ENCODE measurements around the gene CLIP4.
"Not testable (repeated sequence)": the region's sequence is repeated elsewhere in the genome, so short reads cannot be mapped to it uniquely, and the experiment has no call there.

The CLIP4 gene

DNA sequence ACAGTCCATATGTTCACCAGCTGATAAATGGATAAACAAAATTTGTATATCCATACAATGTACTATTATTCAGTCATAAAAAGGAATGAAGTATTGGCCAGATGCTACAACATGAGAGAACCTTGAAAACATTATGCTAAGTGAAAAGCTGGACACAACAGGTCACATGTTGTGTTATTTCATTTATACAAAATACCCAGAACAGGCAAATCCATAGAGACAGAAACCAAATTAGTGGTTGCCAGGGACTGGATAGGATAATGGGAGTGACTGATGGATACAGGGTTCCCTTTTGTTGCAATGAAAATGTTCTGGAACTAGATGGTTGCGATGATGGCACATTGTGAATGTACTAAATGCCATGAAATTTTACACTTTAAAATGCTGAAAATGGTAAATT lies 30.7 kb upstream of the CLIP4 start (continued):
- TF ChIP-seq, protein P1, sequence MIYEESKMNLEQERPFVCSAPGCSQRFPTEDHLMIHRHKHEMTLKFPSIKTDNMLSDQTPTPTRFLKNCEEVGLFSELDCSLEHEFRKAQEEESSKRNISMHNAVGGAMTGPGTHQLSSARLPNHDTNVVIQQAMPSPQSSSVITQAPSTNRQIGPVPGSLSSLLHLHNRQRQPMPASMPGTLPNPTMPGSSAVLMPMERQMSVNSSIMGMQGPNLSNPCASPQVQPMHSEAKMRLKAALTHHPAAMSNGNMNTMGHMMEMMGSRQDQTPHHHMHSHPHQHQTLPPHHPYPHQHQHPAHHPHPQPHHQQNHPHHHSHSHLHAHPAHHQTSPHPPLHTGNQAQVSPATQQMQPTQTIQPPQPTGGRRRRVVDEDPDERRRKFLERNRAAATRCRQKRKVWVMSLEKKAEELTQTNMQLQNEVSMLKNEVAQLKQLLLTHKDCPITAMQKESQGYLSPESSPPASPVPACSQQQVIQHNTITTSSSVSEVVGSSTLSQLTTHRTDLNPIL (CRISPR knock-in tag; IDR thresholded peaks at IDR 0.05; ENCODE audit: low read depth), result no peak
- TF ChIP-seq BACH2 (CRISPR knock-in tag; IDR thresholded peaks at IDR 0.05; ENCODE audit: borderline replicate concordance) (no peak), OSR1 (CRISPR knock-in tag; IDR thresholded peaks at IDR 0.05) (no peak), CSDC2 (CRISPR knock-in tag; IDR thresholded peaks at IDR 0.05) (no peak)

DNA sequence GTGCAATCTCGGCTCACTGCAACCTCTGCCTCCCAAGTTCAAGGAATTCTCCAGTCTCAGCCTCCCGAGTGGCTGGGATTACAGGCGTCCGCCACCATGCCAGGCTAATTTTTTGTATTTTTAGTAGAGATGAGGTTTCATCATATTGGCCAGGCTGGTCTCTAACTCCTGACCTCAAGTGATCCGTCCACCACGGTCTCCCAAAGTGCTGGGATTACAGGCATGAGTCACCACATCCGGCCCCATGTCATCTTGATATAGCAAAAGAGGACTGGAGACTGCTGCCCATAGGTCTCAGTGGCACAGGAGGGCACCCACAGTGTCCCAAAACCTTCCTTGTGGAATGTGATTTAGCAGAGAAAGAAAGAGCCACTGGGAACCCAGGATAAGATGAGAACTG lies 24.9 kb upstream of the CLIP4 start:
- ATAC-seq, result not testable (repeated sequence)

DNA sequence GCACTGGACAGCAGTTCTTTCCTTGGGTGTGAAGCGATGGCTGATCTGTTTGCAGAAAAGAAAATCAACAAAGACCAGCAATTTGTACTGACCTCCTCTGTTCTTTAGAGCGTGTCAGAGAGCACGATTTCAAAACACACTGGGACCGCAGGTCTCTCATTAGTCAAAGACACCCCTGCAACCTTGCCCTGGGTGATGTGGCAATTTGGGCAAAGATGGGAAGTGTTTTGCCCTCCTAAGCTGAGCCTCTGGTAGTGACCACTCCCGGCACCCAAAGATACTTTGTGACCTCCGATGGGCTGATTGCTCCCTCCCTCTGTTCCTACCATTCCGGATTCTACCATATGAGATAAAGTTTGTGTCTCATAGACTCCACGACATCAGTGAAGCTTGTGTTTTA lies 18.2 kb upstream of the CLIP4 start:
- TF ChIP-seq ZNF565 (CRISPR knock-in tag; conservative IDR thresholded peaks at IDR 0.05; ENCODE audit: low read depth) (no peak), ZFP30 (CRISPR knock-in tag; IDR thresholded peaks at IDR 0.05) (no peak), BACH2 (CRISPR knock-in tag; IDR thresholded peaks at IDR 0.05; ENCODE audit: borderline replicate concordance) (no peak), PPARA (CRISPR knock-in tag; IDR thresholded peaks at IDR 0.05; ENCODE audit: borderline replicate concordance) (no peak), ZC3H10 (CRISPR knock-in tag; IDR thresholded peaks at IDR 0.05) (no peak), ISL1 (CRISPR knock-in tag; IDR thresholded peaks at IDR 0.05) (no peak), TOX (CRISPR knock-in tag; IDR thresholded peaks at IDR 0.05; ENCODE audit: borderline replicate concordance) (no peak), ARNTL (CRISPR knock-in tag; IDR thresholded peaks at IDR 0.05; ENCODE audit: borderline replicate concordance, low read depth) (no peak), CSDC2 (CRISPR knock-in tag; IDR thresholded peaks at IDR 0.05) (no peak), TCF4 (CRISPR knock-in tag; IDR thresholded peaks at IDR 0.05; ENCODE audit: borderline replicate concordance) (no peak), ESRRG (CRISPR knock-in tag; IDR thresholded peaks at IDR 0.05) (no peak)
- TF ChIP-seq, protein P2, sequence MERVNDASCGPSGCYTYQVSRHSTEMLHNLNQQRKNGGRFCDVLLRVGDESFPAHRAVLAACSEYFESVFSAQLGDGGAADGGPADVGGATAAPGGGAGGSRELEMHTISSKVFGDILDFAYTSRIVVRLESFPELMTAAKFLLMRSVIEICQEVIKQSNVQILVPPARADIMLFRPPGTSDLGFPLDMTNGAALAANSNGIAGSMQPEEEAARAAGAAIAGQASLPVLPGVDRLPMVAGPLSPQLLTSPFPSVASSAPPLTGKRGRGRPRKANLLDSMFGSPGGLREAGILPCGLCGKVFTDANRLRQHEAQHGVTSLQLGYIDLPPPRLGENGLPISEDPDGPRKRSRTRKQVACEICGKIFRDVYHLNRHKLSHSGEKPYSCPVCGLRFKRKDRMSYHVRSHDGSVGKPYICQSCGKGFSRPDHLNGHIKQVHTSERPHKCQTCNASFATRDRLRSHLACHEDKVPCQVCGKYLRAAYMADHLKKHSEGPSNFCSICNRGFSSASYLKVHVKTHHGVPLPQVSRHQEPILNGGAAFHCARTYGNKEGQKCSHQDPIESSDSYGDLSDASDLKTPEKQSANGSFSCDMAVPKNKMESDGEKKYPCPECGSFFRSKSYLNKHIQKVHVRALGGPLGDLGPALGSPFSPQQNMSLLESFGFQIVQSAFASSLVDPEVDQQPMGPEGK (CRISPR knock-in tag; IDR thresholded peaks at IDR 0.05; ENCODE audit: borderline replicate concordance), result no peak
- TF ChIP-seq, protein P3, sequence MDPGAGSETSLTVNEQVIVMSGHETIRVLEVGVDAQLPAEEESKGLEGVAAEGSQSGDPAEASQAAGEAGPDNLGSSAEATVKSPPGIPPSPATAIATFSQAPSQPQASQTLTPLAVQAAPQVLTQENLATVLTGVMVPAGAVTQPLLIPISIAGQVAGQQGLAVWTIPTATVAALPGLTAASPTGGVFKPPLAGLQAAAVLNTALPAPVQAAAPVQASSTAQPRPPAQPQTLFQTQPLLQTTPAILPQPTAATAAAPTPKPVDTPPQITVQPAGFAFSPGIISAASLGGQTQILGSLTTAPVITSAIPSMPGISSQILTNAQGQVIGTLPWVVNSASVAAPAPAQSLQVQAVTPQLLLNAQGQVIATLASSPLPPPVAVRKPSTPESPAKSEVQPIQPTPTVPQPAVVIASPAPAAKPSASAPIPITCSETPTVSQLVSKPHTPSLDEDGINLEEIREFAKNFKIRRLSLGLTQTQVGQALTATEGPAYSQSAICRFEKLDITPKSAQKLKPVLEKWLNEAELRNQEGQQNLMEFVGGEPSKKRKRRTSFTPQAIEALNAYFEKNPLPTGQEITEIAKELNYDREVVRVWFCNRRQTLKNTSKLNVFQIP (CRISPR knock-in tag; IDR thresholded peaks at IDR 0.05; ENCODE audit: borderline replicate concordance, low read depth), result no peak
- TF ChIP-seq, protein P1 (CRISPR knock-in tag; IDR thresholded peaks at IDR 0.05; ENCODE audit: low read depth), result no peak
- ATAC-seq, result no peak

DNA sequence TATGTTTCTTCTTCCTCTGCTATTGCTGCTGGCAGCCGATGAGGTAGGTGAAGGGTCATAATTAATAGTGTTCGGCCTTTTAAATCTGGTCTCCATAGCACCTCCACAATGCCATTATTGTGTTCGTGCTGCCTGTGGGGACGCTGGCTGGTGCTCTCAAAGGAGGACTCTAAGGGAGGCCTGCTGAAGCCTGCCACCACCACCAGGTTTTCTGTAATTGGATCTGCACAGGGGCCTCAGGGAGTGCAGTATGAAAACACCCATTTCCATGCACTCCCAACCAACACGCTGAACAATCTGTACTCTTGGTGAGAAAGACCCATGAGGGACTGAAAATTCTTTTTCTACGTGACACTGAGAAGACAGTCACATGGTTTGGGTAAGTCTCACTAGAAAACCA lies 17.6 kb upstream of the CLIP4 start:
- ATAC-seq, result no peak

More for the DNA sequence above, 17.6 kb upstream of the CLIP4 start:
- TF ChIP-seq ISL1 (CRISPR knock-in tag; IDR thresholded peaks at IDR 0.05) (no peak), SNAI2 (CRISPR knock-in tag; IDR thresholded peaks at IDR 0.05) (no peak), ZC3H10 (CRISPR knock-in tag; IDR thresholded peaks at IDR 0.05) (no peak), ARNTL (CRISPR knock-in tag; IDR thresholded peaks at IDR 0.05; ENCODE audit: borderline replicate concordance, low read depth) (no peak), GLIS3 (CRISPR knock-in tag; IDR thresholded peaks at IDR 0.05) (no peak), CSDC2 (CRISPR knock-in tag; IDR thresholded peaks at IDR 0.05) (no peak), ZFP3 (CRISPR knock-in tag; IDR thresholded peaks at IDR 0.05) (no peak), ZFP30 (CRISPR knock-in tag; IDR thresholded peaks at IDR 0.05) (no peak), ZNF565 (CRISPR knock-in tag; conservative IDR thresholded peaks at IDR 0.05; ENCODE audit: low read depth) (no peak), ZNF8 (CRISPR knock-in tag; IDR thresholded peaks at IDR 0.05) (no peak), TOX (CRISPR knock-in tag; IDR thresholded peaks at IDR 0.05; ENCODE audit: borderline replicate concordance) (no peak)
- TF ChIP-seq, protein P2 (CRISPR knock-in tag; IDR thresholded peaks at IDR 0.05; ENCODE audit: borderline replicate concordance), result no peak
- TF ChIP-seq, protein P3 (CRISPR knock-in tag; IDR thresholded peaks at IDR 0.05; ENCODE audit: borderline replicate concordance, low read depth), result no peak

All from SK-N-SH treated with all-trans-retinoic acid at 6 μM for 48 hours (cell line).